ENCODE data around the gene PCLO.

DNA sequence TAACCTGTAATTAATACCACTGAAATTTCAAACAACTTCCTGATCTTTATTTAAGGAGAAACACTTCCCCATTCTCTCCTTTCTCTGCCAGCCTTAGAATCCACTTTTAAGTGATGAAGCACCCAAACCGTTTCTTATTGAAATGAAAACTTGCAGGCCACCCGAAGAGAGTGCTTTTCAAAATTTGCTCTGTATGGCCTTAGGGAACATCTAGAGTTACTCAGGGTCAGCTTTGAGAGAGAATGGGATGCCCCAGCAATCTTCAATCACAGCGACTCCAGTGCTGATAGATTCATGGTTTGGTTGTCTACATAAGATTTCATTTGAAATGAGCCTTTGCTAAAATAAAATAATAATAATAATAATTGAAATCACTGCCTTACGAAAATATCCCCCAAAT, 323.1 kb downstream of the PCLO start:
- TF ChIP-seq POLR2A (IDR thresholded peaks at IDR 0.05; ENCODE audit: low read depth, low read length) (no peak), TAF1 (IDR thresholded peaks at IDR 0.05; ENCODE audit: borderline replicate concordance, low read depth, low read length) (no peak)
